HepG2 (cell line): ENCODE data around the gene TFF2. TPM values are rescaled to one million over a fixed set of nuclear protein-coding genes. Genes with fewer than 3 reads are reported as not detected.

ENCODE experiments used
- CREM ChIP-seq, 2 experiments: sonication (generic) in 1 of 2; formaldehyde crosslinking in 1 of 2; IDR thresholded peaks; 2 replicates each; pipeline versions ENCODE4 v1.4.0 to v1.6.1; 2016 to 2020; ENCODE audit warnings: antibody characterized with exemption in 1 of 2, mild to moderate bottlenecking in 1 of 2, missing genetic modification reagents in 1 of 2
- CTCF ChIP-seq: sonication (generic); formaldehyde crosslinking; IDR thresholded peaks from 2 replicates; pipeline ENCODE4 v1.5.0; 2020; ENCODE audit warnings: mild to moderate bottlenecking, missing genetic modification reagents, moderate library complexity
- HDAC2 ChIP-seq: sonication (generic); formaldehyde crosslinking; IDR thresholded peaks from 2 replicates; pipeline ENCODE4 v1.4.0; 2020; ENCODE audit warnings: missing genetic modification reagents
- IRX3 ChIP-seq: sonication (generic); formaldehyde crosslinking; IDR thresholded peaks from 2 replicates; pipeline ENCODE4 v1.8.1; 2023; ENCODE audit warnings: mild to moderate bottlenecking, low read depth, missing genetic modification reagents, borderline replicate concordance
- KAT7 ChIP-seq: IDR thresholded peaks from 2 replicates; pipeline ENCODE4 v1.6.1; 2018; ENCODE audit warnings: borderline replicate concordance, missing compliant biosample characterization
- MXD3 ChIP-seq: IDR thresholded peaks from 2 replicates; pipeline ENCODE4 v1.6.1; 2016; ENCODE audit warnings: mild to moderate bottlenecking, missing biosample characterization, missing genetic modification reagents
- MYNN ChIP-seq: sonication (generic); formaldehyde crosslinking; IDR thresholded peaks from 2 replicates; pipeline ENCODE4 v1.4.0; 2020; ENCODE audit warnings: mild to moderate bottlenecking, low read depth, missing genetic modification reagents
- NFE2L1 ChIP-seq: sonication (generic); formaldehyde crosslinking; IDR thresholded peaks from 2 replicates; pipeline ENCODE4 v1.4.0; 2020; ENCODE audit warnings: missing genetic modification reagents, mild to moderate bottlenecking, borderline replicate concordance
- PPARG ChIP-seq: conservative IDR thresholded peaks from 2 replicates; pipeline ENCODE4 v1.6.1; 2016; ENCODE audit warnings: missing biosample characterization, missing genetic modification reagents
- REXO4 ChIP-seq: sonication (generic); formaldehyde crosslinking; IDR thresholded peaks from 2 replicates; pipeline ENCODE4 v1.8.0; 2022; ENCODE audit warnings: missing genetic modification reagents, mild to moderate bottlenecking, borderline replicate concordance
- SMYD3 ChIP-seq: sonication (generic); formaldehyde crosslinking; IDR thresholded peaks from 2 replicates; pipeline ENCODE4 v1.8.1; 2023; ENCODE audit warnings: mild to moderate bottlenecking, missing genetic modification reagents
- SP4 ChIP-seq: sonication (generic); formaldehyde crosslinking; IDR thresholded peaks from 2 replicates; pipeline ENCODE4 v1.8.1; 2023; ENCODE audit warnings: mild to moderate bottlenecking, missing genetic modification reagents
- TOPORS ChIP-seq: sonication (generic); formaldehyde crosslinking; IDR thresholded peaks from 2 replicates; pipeline ENCODE4 v1.8.0; 2023; ENCODE audit warnings: mild to moderate bottlenecking, missing genetic modification reagents
- UBTF ChIP-seq: sonication (generic); formaldehyde crosslinking; IDR thresholded peaks from 2 replicates; pipeline ENCODE4 v1.4.0; 2020; ENCODE audit warnings: mild to moderate bottlenecking, missing genetic modification reagents
- ZMAT5 ChIP-seq: sonication (generic); formaldehyde crosslinking; IDR thresholded peaks from 2 replicates; pipeline ENCODE4 v1.5.0; 2020; ENCODE audit warnings: mild to moderate bottlenecking, low read depth, missing genetic modification reagents, borderline replicate concordance
- ZNF20 ChIP-seq: sonication (generic); formaldehyde crosslinking; IDR thresholded peaks from 2 replicates; pipeline ENCODE4 v1.4.0; 2020; ENCODE audit warnings: mild to moderate bottlenecking, moderate library complexity, missing genetic modification reagents
- ZNF276 ChIP-seq: sonication (generic); formaldehyde crosslinking; IDR thresholded peaks from 2 replicates; pipeline ENCODE4 v1.4.0; 2020; ENCODE audit warnings: mild to moderate bottlenecking, low read depth, missing genetic modification reagents
- ZNF503 ChIP-seq: sonication (generic); formaldehyde crosslinking; IDR thresholded peaks from 2 replicates; pipeline ENCODE4 v1.4.0; 2020; ENCODE audit warnings: missing genetic modification reagents
- ZNF776 ChIP-seq: sonication (generic); formaldehyde crosslinking; IDR thresholded peaks from 2 replicates; pipeline ENCODE4 v1.4.0; 2020; ENCODE audit warnings: mild to moderate bottlenecking, missing genetic modification reagents
- ZNF850 ChIP-seq: sonication (generic); formaldehyde crosslinking; conservative IDR thresholded peaks from 2 replicates; pipeline ENCODE4 v1.9.0; 2021; ENCODE audit warnings: mild to moderate bottlenecking, missing genetic modification reagents
- polyA plus RNA-seq, 8 experiments: library from polyadenylated mRNA; depleted of rRNA in 3 of 8; stranded (reverse) in 7 of 8; unstranded in 1 of 8; fragments of >200 nt; fragmentation: Illumina TruSeq in 4 of 8; extraction: Trizol in 4 of 8; gene quantifications; 2 replicates each; pipeline versions ENCODE4 v1.2.1 to v1.2.3, GENCODE V29; 2011 to 2016; ENCODE audit warnings: low read depth in 4 of 8, missing spikeins in 1 of 8, mixed read lengths in 1 of 8; ENCODE audit not compliant: insufficient read depth in 1 of 8
- total RNA-seq, 5 experiments: library from RNA; depleted of rRNA; stranded (reverse); fragments of >200 nt; fragmentation: Illumina TruSeq; extraction: Trizol; gene quantifications; 2 replicates each; pipeline ENCODE4 v1.2.3, GENCODE V29; 2016; ENCODE audit warnings: low read depth in 1 of 5

Gene TFF2
- total and polyA plus RNA-seq, 2 of the 13 experiments (the other 11 are each of a cell fraction or from before 2014, with no cell fraction given): 1.5 TPM; not detected in 1

- TF ChIP-seq UBTF (CRISPR knock-in tag): no peak
- TF ChIP-seq IRX3: no peak
- no peak for TF ChIP-seq MYNN (CRISPR knock-in tag)
- TF ChIP-seq ZNF850: no peak
- TF ChIP-seq CTCF (CRISPR knock-in tag): no peak
- no peak for TF ChIP-seq REXO4 (CRISPR knock-in tag)
- TF ChIP-seq ZNF276 (CRISPR knock-in tag): no peak
- TF ChIP-seq SP4 (CRISPR knock-in tag): no peak
- no peak for TF ChIP-seq HDAC2 (CRISPR knock-in tag)
- TF ChIP-seq MXD3 (CRISPR knock-in tag): no peak
- TF ChIP-seq ZMAT5 (CRISPR knock-in tag): no peak
- TF ChIP-seq CREM (IDR thresholded peaks at IDR 0.05): no peak
- no peak for TF ChIP-seq CREM (CRISPR knock-in tag; IDR thresholded peaks at IDR 0.05)
- 0 out of 2 replicates have a peak, but pooled peaks have one; percentile 18 for TF ChIP-seq ZNF503 (CRISPR knock-in tag)
- TF ChIP-seq TOPORS (CRISPR knock-in tag): no peak
- no peak for TF ChIP-seq ZNF776 (CRISPR knock-in tag)
- TF ChIP-seq KAT7 (CRISPR knock-in tag): no peak
- no peak for TF ChIP-seq ZNF20 (CRISPR knock-in tag)
- no peak for TF ChIP-seq PPARG (CRISPR knock-in tag)
- no peak for TF ChIP-seq SMYD3 (CRISPR knock-in tag)
- TF ChIP-seq NFE2L1 (CRISPR knock-in tag): no peak
These were observed 38.1 kb upstream of the TFF2 start (continued) for GRCh38 chr21:42388740-42389448.
